Muscle of leg (tissue), 11 donors: Measurements from ENCODE around the gene IMPA2. TPM values are rescaled to one million over a fixed set of nuclear protein-coding genes. Genes with fewer than 3 reads are reported as not detected.

ENCODE experiments used
- DNase-seq: peaks from one replicate; pipeline ENCODE4 v3.0.0; 2013
- H3K27ac ChIP-seq: one replicate; pipeline ENCODE4 v1.5.1; 2013; ENCODE audit warnings: mild to moderate bottlenecking, low read length, control low read depth
- H3K27me3 ChIP-seq: one replicate; pipeline ENCODE4 v1.6.1; 2013; ENCODE audit warnings: low read length; ENCODE audit not compliant: control insufficient read depth, insufficient read depth
- H3K36me3 ChIP-seq: one replicate; pipeline ENCODE4 v1.6.1; 2013; ENCODE audit warnings: low read length; ENCODE audit not compliant: control insufficient read depth, insufficient read depth
- H3K4me1 ChIP-seq: one replicate; pipeline ENCODE4 v1.6.1; 2013; ENCODE audit warnings: low read length; ENCODE audit not compliant: control insufficient read depth, insufficient read depth
- H3K4me3 ChIP-seq: one replicate; pipeline ENCODE4 v1.5.1; 2013; ENCODE audit warnings: low read length, control low read depth
- H3K9me3 ChIP-seq: replicated peaks from 2 replicates; pipeline ENCODE4 v1.6.1; 2013; ENCODE audit warnings: low read depth, low read length; ENCODE audit not compliant: control insufficient read depth
- WGBS: methylation state at CpG from one replicate; pipeline ENCODE4 v1.1.5; 2013; ENCODE audit warnings: missing lambda C conversion rate; ENCODE audit not compliant: insufficient coverage; 5-methylcytosine and 5-hydroxymethylcytosine counted together
- polyA plus RNA-seq, 8 donors: library from polyadenylated mRNA; unstranded; fragments of 120-200 nt; gene quantifications; one replicate each; pipeline versions ENCODE4 v1.2.1 to v1.2.3, GENCODE V29; 2013; ENCODE audit warnings: inconsistent platforms in 1 of 8, low replicate concordance in 1 of 8; ENCODE audit not compliant: insufficient read length in 8 of 8, insufficient read depth in 1 of 8
- total RNA-seq: library from RNA; stranded (reverse); fragments of 120-200 nt; gene quantifications from one replicate; pipeline ENCODE4 v1.2.4, GENCODE V29; 2013

Gene IMPA2
- total and polyA plus RNA-seq, 9 donors: 18.0 to 31.5 (median 23.1) TPM

GRCh38 chr18:12057419-12058039, 76.2 kb downstream of the IMPA2 start:
- Histone ChIP-seq H3K4me1 (no peaks in the 10 kb centered on the region), H3K4me3 (no peak overlapping the region), H3K27ac (no peak overlapping the region), H3K9me3 (no peaks in the 10 kb centered on the region), H3K27me3 (no peaks in the 10 kb centered on the region), H3K36me3 (no peaks in the 10 kb centered on the region)
- DNase-seq: no peak
- WGBS: 86% methylated on average over 7 of the region's 14 CpGs

- 87% methylated on average over 9 of the region's 16 CpGs for WGBS
- H3K4me3 ChIP-seq: no peak overlapping the region
- H3K27ac ChIP-seq: no peak overlapping the region
- DNase-seq: no peak
- no peaks in the 10 kb centered on the region for H3K36me3 ChIP-seq
- H3K27me3 ChIP-seq: no peaks in the 10 kb centered on the region
- no peaks in the 10 kb centered on the region for H3K4me1 ChIP-seq
- no peaks in the 10 kb centered on the region for H3K9me3 ChIP-seq
These were observed 78.3 kb downstream of the IMPA2 start for GRCh38 chr18:12059334-12060181.

GRCh38 chr18:12060182-12060870, 79.0 kb downstream of the IMPA2 start:
- Histone ChIP-seq H3K9me3 (no peaks in the 10 kb centered on the region), H3K27me3 (no peaks in the 10 kb centered on the region), H3K36me3 (no peaks in the 10 kb centered on the region), H3K4me1 (no peaks in the 10 kb centered on the region), H3K27ac (no peak overlapping the region), H3K4me3 (no peak overlapping the region)
- DNase-seq: no peak
- 88% methylated on average over 18 of the region's 20 CpGs for WGBS

- Histone ChIP-seq H3K27ac (no peak overlapping the region), H3K9me3 (no peaks in the 10 kb centered on the region), H3K27me3 (no peaks in the 10 kb centered on the region), H3K4me1 (no peaks in the 10 kb centered on the region), H3K36me3 (no peaks in the 10 kb centered on the region), H3K4me3 (no peak overlapping the region)
- 85% methylated on average over 14 of the region's 14 CpGs for WGBS
- no peak for DNase-seq
These were observed 80.4 kb downstream of the IMPA2 start for GRCh38 chr18:12061685-12062084.

- no peak overlapping the region for H3K27ac ChIP-seq
- no peak overlapping the region for H3K4me3 ChIP-seq
- 74% methylated on average over 4 of the region's 4 CpGs for WGBS
These were observed 81.7 kb downstream of the IMPA2 start for GRCh38 chr18:12062974-12063373.

GRCh38 chr18:12064086-12064763, 82.9 kb downstream of the IMPA2 start:
- Histone ChIP-seq H3K9me3 (no peaks in the 10 kb centered on the region), H3K4me3 (no peak overlapping the region), H3K36me3 (no peaks in the 10 kb centered on the region), H3K27me3 (no peaks in the 10 kb centered on the region), H3K4me1 (no peaks in the 10 kb centered on the region), H3K27ac (no peak overlapping the region)
- DNase-seq: no peak
- 94% methylated on average over 1 of the region's 7 CpGs for WGBS

More at GRCh38 chr18:12062974-12063373, 81.7 kb downstream of the IMPA2 start:
- Histone ChIP-seq H3K27me3 (no peaks in the 10 kb centered on the region), H3K36me3 (no peaks in the 10 kb centered on the region), H3K4me1 (no peaks in the 10 kb centered on the region), H3K9me3 (no peaks in the 10 kb centered on the region)
- DNase-seq: no peak

- WGBS: 37% methylated on average over 5 of the region's 5 CpGs
- DNase-seq: no peak
- Histone ChIP-seq H3K36me3 (no peaks in the 10 kb centered on the region), H3K4me1 (no peaks in the 10 kb centered on the region), H3K27ac (no peak overlapping the region), H3K4me3 (no peak overlapping the region), H3K27me3 (no peaks in the 10 kb centered on the region), H3K9me3 (no peaks in the 10 kb centered on the region)
These were observed 84.1 kb downstream of the IMPA2 start for GRCh38 chr18:12065397-12065796.

GRCh38 chr18:12066910-12067511, 85.7 kb downstream of the IMPA2 start:
- 97% methylated on average over 40 of the region's 47 CpGs for WGBS
- no peaks in the 10 kb centered on the region for H3K36me3 ChIP-seq
- H3K27ac ChIP-seq: no peak overlapping the region
- H3K9me3 ChIP-seq: no peaks in the 10 kb centered on the region
- no peaks in the 10 kb centered on the region for H3K27me3 ChIP-seq
- no peaks in the 10 kb centered on the region for H3K4me1 ChIP-seq
- no peak overlapping the region for H3K4me3 ChIP-seq
- DNase-seq: no peak

GRCh38 chr18:12067671-12068070, 86.4 kb downstream of the IMPA2 start:
- Histone ChIP-seq H3K27ac (no peak overlapping the region), H3K4me3 (no peak overlapping the region)
- DNase-seq: no peak

More at GRCh38 chr18:12067671-12068070, 86.4 kb downstream of the IMPA2 start:
- 96% methylated on average over 18 of the region's 26 CpGs for WGBS
- H3K36me3 ChIP-seq: no peaks in the 10 kb centered on the region
- no peaks in the 10 kb centered on the region for H3K9me3 ChIP-seq
- no peaks in the 10 kb centered on the region for H3K27me3 ChIP-seq
- no peaks in the 10 kb centered on the region for H3K4me1 ChIP-seq
